Astrocyte (in vitro differentiated cells and primary cell): ENCODE data around the gene CDC45. TPM values are rescaled to one million over a fixed set of nuclear protein-coding genes. Genes with fewer than 3 reads are reported as not detected.

Source experiments
- DNase-seq: peaks from one replicate; pipeline ENCODE4 v3.0.0-alpha.2; 2010; ENCODE audit warnings: low read depth
- FAIRE-seq: peaks from 2 replicates; lab custom pipeline; 2011; peaks lifted over from hg19 to GRCh38; lab: Jason Lieb, UNC
- H2AFZ ChIP-seq: 2 replicates; pipeline ENCODE4 v1.6.0; 2012; ENCODE audit warnings: low read depth, low read length, inconsistent platforms
- H3K27ac ChIP-seq: 2 replicates; pipeline ENCODE4 v1.5.1; 2011; ENCODE audit warnings: low read depth, low read length, inconsistent platforms
- H3K27me3 ChIP-seq: 2 replicates; pipeline ENCODE4 v1.6.0; 2011; ENCODE audit warnings: low read length, inconsistent platforms; ENCODE audit not compliant: insufficient read depth
- H3K36me3 ChIP-seq: 2 replicates; pipeline ENCODE4 v1.5.1; 2011; ENCODE audit warnings: low read length, inconsistent platforms; ENCODE audit not compliant: insufficient read depth
- H3K4me1 ChIP-seq: 2 replicates; pipeline ENCODE4 v1.5.1; 2011; ENCODE audit warnings: low read length, inconsistent platforms; ENCODE audit not compliant: insufficient read depth
- H3K4me2 ChIP-seq: 2 replicates; pipeline ENCODE4 v1.6.0; 2012; ENCODE audit warnings: low read length, inconsistent platforms
- H3K4me3 ChIP-seq: 2 replicates; pipeline ENCODE4 v1.5.1; 2011; ENCODE audit warnings: low read depth, mild to moderate bottlenecking, low read length, inconsistent platforms; ENCODE audit not compliant: insufficient read depth
- H3K79me2 ChIP-seq: 2 replicates; pipeline ENCODE4 v1.6.0; 2012; ENCODE audit warnings: mild to moderate bottlenecking, low read length, inconsistent platforms; ENCODE audit not compliant: insufficient read depth
- H3K9ac ChIP-seq: 2 replicates; pipeline ENCODE4 v1.6.0; 2012; ENCODE audit warnings: mild to moderate bottlenecking, low read length, inconsistent platforms
- H3K9me3 ChIP-seq: 2 replicates; pipeline ENCODE4 v1.5.1; 2012; ENCODE audit warnings: low read depth, mild to moderate bottlenecking, low read length, inconsistent platforms; ENCODE audit not compliant: insufficient read depth
- H4K20me1 ChIP-seq: 2 replicates; pipeline ENCODE4 v1.6.0; 2012; ENCODE audit warnings: low read length, inconsistent platforms; ENCODE audit not compliant: insufficient read depth
- H3K27ac Mint-ChIP-seq: one replicate; pipeline ENCODE4 v1.8.0; 2021; ENCODE audit warnings: mild to moderate bottlenecking, mixed read lengths; ENCODE audit not compliant: unreplicated experiment
- H3K27me3 Mint-ChIP-seq: one replicate; pipeline ENCODE4 v1.8.0; 2021; ENCODE audit warnings: low read depth, mixed read lengths; ENCODE audit not compliant: unreplicated experiment
- H3K36me3 Mint-ChIP-seq: one replicate; pipeline ENCODE4 v1.8.0; 2021; ENCODE audit warnings: low read depth, mixed read lengths; ENCODE audit not compliant: unreplicated experiment
- H3K4me1 Mint-ChIP-seq: one replicate; pipeline ENCODE4 v1.8.0; 2021; ENCODE audit warnings: low read depth, mixed read lengths; ENCODE audit not compliant: unreplicated experiment
- H3K4me3 Mint-ChIP-seq: one replicate; pipeline ENCODE4 v1.8.0; 2021; ENCODE audit warnings: mild to moderate bottlenecking, moderate library complexity, mixed read lengths; ENCODE audit not compliant: unreplicated experiment
- H3K9me3 Mint-ChIP-seq: one replicate; pipeline ENCODE4 v1.8.0; 2021; ENCODE audit warnings: mild to moderate bottlenecking, mixed read lengths; ENCODE audit not compliant: unreplicated experiment
- EZH2 ChIP-seq: IDR thresholded peaks from 2 replicates; pipeline ENCODE4 v1.6.1; 2012; ENCODE audit warnings: mild to moderate bottlenecking, low read length, inconsistent platforms; ENCODE audit not compliant: insufficient read depth
- total RNA-seq: library from RNA; stranded (reverse); gene quantifications from 2 replicates; pipeline ENCODE4 v1.2.1, GENCODE V29; 2021
- TF ChIP-seq, protein P1 (sequence below): IDR thresholded peaks from 2 replicates; pipeline ENCODE4 v1.5.1; 2011; ENCODE audit warnings: low read depth, mild to moderate bottlenecking, inconsistent platforms, low read length, moderate library complexity; ENCODE audit not compliant: insufficient read depth

The CDC45 gene
- total RNA-seq, 1 donor from 2014 or later, result 2.1 TPM

DNA sequence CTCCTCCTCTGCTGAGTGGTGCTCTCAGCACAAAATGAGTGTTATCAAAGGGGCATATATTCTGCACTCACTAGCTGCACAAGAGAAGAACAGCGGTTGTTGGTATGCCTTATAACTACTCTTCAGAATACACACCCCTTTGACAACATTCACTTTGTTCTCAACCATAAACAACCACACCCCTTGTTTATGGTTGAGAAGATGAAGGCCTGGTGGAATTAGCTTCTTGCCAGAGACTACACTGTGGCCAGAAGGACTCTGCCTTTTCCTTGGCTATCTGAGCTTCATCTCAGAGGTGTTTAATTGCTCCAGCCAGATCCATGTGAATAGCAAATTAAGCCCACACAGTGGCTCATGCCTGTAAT lies 89.5 kb downstream of the CDC45 start:
- peaks cover 10% of the 10 kb centered on the region for H3K27me3 Mint-ChIP-seq
- no peak overlapping the region for H3K9ac ChIP-seq
- no peaks in the 10 kb centered on the region for H4K20me1 ChIP-seq
- no peaks in the 10 kb centered on the region for H3K36me3 ChIP-seq
- no peak overlapping the region for H3K4me3 Mint-ChIP-seq
- H3K9me3 ChIP-seq, result no peaks in the 10 kb centered on the region
- no peak overlapping the region for H3K4me3 ChIP-seq
- H3K9me3 Mint-ChIP-seq, result peaks cover 2% of the 10 kb centered on the region
- no peaks in the 10 kb centered on the region for H3K4me1 ChIP-seq
- no peak overlapping the region for H3K27ac Mint-ChIP-seq
- no peak overlapping the region for H3K27ac ChIP-seq
- no peak for FAIRE-seq
- TF ChIP-seq, protein P1, sequence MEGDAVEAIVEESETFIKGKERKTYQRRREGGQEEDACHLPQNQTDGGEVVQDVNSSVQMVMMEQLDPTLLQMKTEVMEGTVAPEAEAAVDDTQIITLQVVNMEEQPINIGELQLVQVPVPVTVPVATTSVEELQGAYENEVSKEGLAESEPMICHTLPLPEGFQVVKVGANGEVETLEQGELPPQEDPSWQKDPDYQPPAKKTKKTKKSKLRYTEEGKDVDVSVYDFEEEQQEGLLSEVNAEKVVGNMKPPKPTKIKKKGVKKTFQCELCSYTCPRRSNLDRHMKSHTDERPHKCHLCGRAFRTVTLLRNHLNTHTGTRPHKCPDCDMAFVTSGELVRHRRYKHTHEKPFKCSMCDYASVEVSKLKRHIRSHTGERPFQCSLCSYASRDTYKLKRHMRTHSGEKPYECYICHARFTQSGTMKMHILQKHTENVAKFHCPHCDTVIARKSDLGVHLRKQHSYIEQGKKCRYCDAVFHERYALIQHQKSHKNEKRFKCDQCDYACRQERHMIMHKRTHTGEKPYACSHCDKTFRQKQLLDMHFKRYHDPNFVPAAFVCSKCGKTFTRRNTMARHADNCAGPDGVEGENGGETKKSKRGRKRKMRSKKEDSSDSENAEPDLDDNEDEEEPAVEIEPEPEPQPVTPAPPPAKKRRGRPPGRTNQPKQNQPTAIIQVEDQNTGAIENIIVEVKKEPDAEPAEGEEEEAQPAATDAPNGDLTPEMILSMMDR, result no peak
- TF ChIP-seq EZH2, result no peak
- H3K79me2 ChIP-seq, result no peaks in the 10 kb centered on the region
- peaks cover 2% of the 10 kb centered on the region for H3K4me1 Mint-ChIP-seq
- DNase-seq, result no peak
- H3K4me2 ChIP-seq, result no peak overlapping the region
- H2AFZ ChIP-seq, result no peak overlapping the region
- peaks cover 3% of the 10 kb centered on the region for H3K36me3 Mint-ChIP-seq
- H3K27me3 ChIP-seq, result peaks cover 4% of the 10 kb centered on the region

DNA sequence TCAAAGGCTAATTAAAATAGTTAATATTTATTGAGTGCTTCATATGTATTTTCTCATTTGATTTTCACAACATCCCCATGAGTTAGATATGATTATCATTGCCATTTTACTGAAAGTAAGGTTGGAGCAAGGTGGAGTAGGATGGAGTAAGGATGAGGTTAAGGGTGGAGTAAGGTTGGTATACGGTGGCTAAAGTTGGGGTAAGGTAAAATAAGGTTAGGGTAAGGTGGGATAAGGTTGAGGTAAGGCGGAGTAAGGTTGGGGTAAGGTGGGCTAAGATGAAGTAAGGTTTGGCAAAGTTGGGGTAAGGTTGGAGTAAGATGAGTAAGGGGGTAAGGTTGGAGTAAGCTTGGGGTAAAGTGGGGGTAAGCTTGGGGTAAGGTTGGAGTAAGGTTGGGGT lies 90.3 kb downstream of the CDC45 start:
- DNase-seq (no peak), FAIRE-seq (no peak)
- no peaks in the 10 kb centered on the region for H3K36me3 ChIP-seq
- Mint-ChIP-seq H3K4me1 (peaks cover 2% of the 10 kb centered on the region), H3K27me3 (peaks cover 11% of the 10 kb centered on the region), H3K9me3 (peaks cover 2% of the 10 kb centered on the region), H3K27ac (no peak overlapping the region), H3K4me3 (no peak overlapping the region), H3K36me3 (peaks cover 3% of the 10 kb centered on the region)
- H3K4me3 ChIP-seq, result no peak overlapping the region
- peaks cover 4% of the 10 kb centered on the region for H3K27me3 ChIP-seq
- H4K20me1 ChIP-seq, result no peaks in the 10 kb centered on the region
- no peak overlapping the region for H3K27ac ChIP-seq
- no peak for TF ChIP-seq EZH2
- TF ChIP-seq, protein P1, result no peak
- H3K4me1 ChIP-seq, result no peaks in the 10 kb centered on the region
- no peak overlapping the region for H2AFZ ChIP-seq
- H3K79me2 ChIP-seq, result no peaks in the 10 kb centered on the region
- no peak overlapping the region for H3K4me2 ChIP-seq
- H3K9me3 ChIP-seq, result no peaks in the 10 kb centered on the region
- H3K9ac ChIP-seq, result no peak overlapping the region

Other genes starting within 250 kb of the CDC45 start
- gene CLTCL1, start 188.2 kb upstream of the CDC45 start, total RNA-seq, result 54.4 and 65.3 TPM in 2 replicates
- gene HIRA, start 48.2 kb upstream of the CDC45 start, total RNA-seq, result 31.1 and 31.4 TPM in 2 replicates
- gene MRPL40, start 47.4 kb upstream of the CDC45 start, total RNA-seq, result 34.7 and 36.9 TPM in 2 replicates
- gene C22orf39, start 32.2 kb upstream of the CDC45 start, total RNA-seq, result 11.9 and 14.5 TPM in 2 replicates
- 92.7 and 105 TPM in 2 replicates for gene UFD1, start 727 bp upstream of the CDC45 start, total RNA-seq
- not detected in 2 replicates for gene CLDN5, start 44.5 kb downstream of the CDC45 start, total RNA-seq
- 7.3 and 8.6 TPM in 2 replicates for gene SEPTIN5, start 234.6 kb downstream of the CDC45 start, total RNA-seq
- 0.95 and 2.8 TPM in 2 replicates for gene GP1BB, start 243.6 kb downstream of the CDC45 start, total RNA-seq